ENCODE data around the gene HAS3.

Gene HAS3

DNA sequence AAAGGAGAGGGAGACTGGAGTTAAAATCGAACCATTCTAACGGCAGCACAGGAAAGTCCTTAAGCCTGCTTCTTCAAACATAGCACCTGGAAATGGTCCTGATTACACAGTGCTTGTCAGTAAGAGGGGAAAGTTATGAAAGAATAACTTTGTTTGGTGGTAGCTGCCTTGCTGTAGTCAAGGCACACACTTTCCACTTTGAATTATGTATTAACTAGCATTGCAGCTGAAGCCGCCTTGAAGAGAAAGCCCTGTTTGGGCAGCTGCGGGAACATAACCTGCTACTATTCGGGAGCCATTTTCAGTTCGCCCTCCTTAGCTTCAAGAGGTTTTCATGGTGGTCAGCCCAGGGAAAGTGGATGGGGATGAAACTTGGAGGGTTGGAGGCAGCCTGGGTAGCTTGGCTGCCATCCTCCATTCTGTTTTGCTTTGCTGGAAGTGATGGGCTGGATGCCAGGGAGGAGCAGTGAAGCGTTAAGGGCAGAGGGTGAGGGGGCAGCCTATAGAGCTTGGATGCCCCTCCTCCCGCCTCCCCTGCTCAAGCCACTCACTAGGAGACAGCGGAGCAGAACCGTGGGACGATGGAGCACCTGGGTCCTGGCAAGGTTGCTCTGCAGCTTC is 5.3 kb upstream of the HAS3 start:
- no peak overlapping the region for H3K4me3 ChIP-seq (ENCODE audit: low read length)
- no peak overlapping the region for H3K27ac ChIP-seq (ENCODE audit: low read depth, low read length)
- no peak for TF ChIP-seq CTCF (IDR thresholded peaks at IDR 0.05; ENCODE audit: low read depth, low read length, poor library complexity, severe bottlenecking)
- no peak for TF ChIP-seq EZH2phosphoT487 (IDR thresholded peaks at IDR 0.05; ENCODE audit: borderline replicate concordance, low read length)
- H3K27me3 ChIP-seq (ENCODE audit: control insufficient read depth, low read length), result peaks cover 19% of the 10 kb centered on the region
- H3K4me1 ChIP-seq (ENCODE audit: control insufficient read depth, low read length), result no peaks in the 10 kb centered on the region
- H3K9me2 ChIP-seq (replicated peaks; ENCODE audit: control insufficient read depth, low read length), result no peaks in the 10 kb centered on the region
- no peaks in the 10 kb centered on the region for H4K20me1 ChIP-seq (ENCODE audit: control insufficient read depth, insufficient read depth, low read depth, low read length)
- H3K9me3 ChIP-seq (ENCODE audit: control insufficient read depth, insufficient read depth, low read length), result no peaks in the 10 kb centered on the region
- no peak overlapping the region for H3K4me2 ChIP-seq (ENCODE audit: low read length)
- no peaks in the 10 kb centered on the region for H3K36me3 ChIP-seq (ENCODE audit: control insufficient read depth, low read length)
- H3F3A ChIP-seq (ENCODE audit: control insufficient read depth, insufficient read depth), result no peaks in the 10 kb centered on the region
- no peaks in the 10 kb centered on the region for H3K79me2 ChIP-seq (ENCODE audit: control insufficient read depth, low read length)

- H3K9me3 ChIP-seq (ENCODE audit: control insufficient read depth, insufficient read depth, low read length), result no peaks in the 10 kb centered on the region
- no peaks in the 10 kb centered on the region for H4K20me1 ChIP-seq (ENCODE audit: control insufficient read depth, insufficient read depth, low read depth, low read length)
- peak overlapping the region; percentile 55 for H3K4me2 ChIP-seq (ENCODE audit: low read length)
Measured at GRCh38 chr16:69106491-69107315, 1.2 kb downstream of the HAS3 start.

GRCh38 chr16:69107316-69107962 is 2.0 kb downstream of the HAS3 start:
- no peaks in the 10 kb centered on the region for H3F3A ChIP-seq (ENCODE audit: control insufficient read depth, insufficient read depth)
- no peak for TF ChIP-seq CTCF (IDR thresholded peaks at IDR 0.05; ENCODE audit: low read depth, low read length, poor library complexity, severe bottlenecking)
- TF ChIP-seq EZH2phosphoT487 (IDR thresholded peaks at IDR 0.05; ENCODE audit: borderline replicate concordance, low read length), result 0 out of 2 replicates have a peak, but pooled peaks have one; percentile 36
- peak overlapping the region; percentile 49; the same call in 1 of the 2 replicates for H3K4me3 ChIP-seq (ENCODE audit: low read length)
- H3K27ac ChIP-seq (ENCODE audit: low read depth, low read length), result no peak overlapping the region
- peaks cover 6% of the 10 kb centered on the region; the same call in 1 of the 2 replicates for H4K20me1 ChIP-seq (ENCODE audit: control insufficient read depth, insufficient read depth, low read depth, low read length)
- H3K9me2 ChIP-seq (replicated peaks; ENCODE audit: control insufficient read depth, low read length), result no peaks in the 10 kb centered on the region
- peaks cover 27% of the 10 kb centered on the region for H3K4me1 ChIP-seq (ENCODE audit: control insufficient read depth, low read length)
- no peaks in the 10 kb centered on the region for H3K9me3 ChIP-seq (ENCODE audit: control insufficient read depth, insufficient read depth, low read length)
- H3K4me2 ChIP-seq (ENCODE audit: low read length), result peak overlapping the region; percentile 55
- H3K36me3 ChIP-seq (ENCODE audit: control insufficient read depth, low read length), result no peaks in the 10 kb centered on the region
- H3K79me2 ChIP-seq (ENCODE audit: control insufficient read depth, low read length), result no peaks in the 10 kb centered on the region
- peaks cover 35% of the 10 kb centered on the region for H3K27me3 ChIP-seq (ENCODE audit: control insufficient read depth, low read length)

More at GRCh38 chr16:69106491-69107315, 1.2 kb downstream of the HAS3 start:
- peaks cover 27% of the 10 kb centered on the region for H3K4me1 ChIP-seq (ENCODE audit: control insufficient read depth, low read length)
- no peaks in the 10 kb centered on the region for H3K9me2 ChIP-seq (replicated peaks; ENCODE audit: control insufficient read depth, low read length)
- H3F3A ChIP-seq (ENCODE audit: control insufficient read depth, insufficient read depth), result no peaks in the 10 kb centered on the region
- peaks cover 39% of the 10 kb centered on the region for H3K27me3 ChIP-seq (ENCODE audit: control insufficient read depth, low read length)
- H3K36me3 ChIP-seq (ENCODE audit: control insufficient read depth, low read length), result no peaks in the 10 kb centered on the region
- no peak overlapping the region for H3K27ac ChIP-seq (ENCODE audit: low read depth, low read length)
- no peaks in the 10 kb centered on the region for H3K79me2 ChIP-seq (ENCODE audit: control insufficient read depth, low read length)
- TF ChIP-seq CTCF (IDR thresholded peaks at IDR 0.05; ENCODE audit: low read depth, low read length, poor library complexity, severe bottlenecking) (no peak), EZH2phosphoT487 (IDR thresholded peaks at IDR 0.05; ENCODE audit: borderline replicate concordance, low read length) (peak; percentile 75)
- H3K4me3 ChIP-seq (ENCODE audit: low read length), result peak overlapping the region; percentile 49
